Fibroblast of villous mesenchyme (primary cell): ENCODE measurements around the gene IFT81. TPM values are rescaled to one million over a fixed set of nuclear protein-coding genes. Genes with fewer than 3 reads are reported as not detected.
A peak's percentile ranks its signal among the peaks of the same experiment; 100 is the strongest.

Source experiments
- DNase-seq: peaks from one replicate; pipeline ENCODE4 v3.0.0-alpha.2; 2010; ENCODE audit warnings: low read depth
- H3K4me3 ChIP-seq: 2 replicates; pipeline ENCODE4 v1.5.1; 2011; ENCODE audit warnings: low read depth, mild to moderate bottlenecking, low read length
- CTCF ChIP-seq: IDR thresholded peaks from 2 replicates; pipeline ENCODE4 v1.5.1; 2012; ENCODE audit warnings: low read depth, mild to moderate bottlenecking, low read length; ENCODE audit not compliant: insufficient read depth
- total RNA-seq: library from RNA; depleted of rRNA; stranded (reverse); fragments of >200 nt; gene quantifications from 2 replicates; pipeline ENCODE4 v1.2.3, GENCODE V29; 2012

Gene IFT81
- total RNA-seq, 1 donor = 24.2 TPM

GRCh38 chr12:110088936-110089335 is 35.2 kb upstream of the IFT81 start:
- DNase-seq = no peak
- no peak overlapping the region for H3K4me3 ChIP-seq
- no peak for TF ChIP-seq CTCF

- no peak for TF ChIP-seq CTCF
- H3K4me3 ChIP-seq = no peak overlapping the region
- DNase-seq = no peak
Measured at GRCh38 chr12:110090266-110091135, 33.7 kb upstream of the IFT81 start.

- no peak overlapping the region for H3K4me3 ChIP-seq
- DNase-seq = no peak
- no peak for TF ChIP-seq CTCF
Measured at GRCh38 chr12:110091136-110091711, 32.9 kb upstream of the IFT81 start.

- no peak for TF ChIP-seq CTCF
- DNase-seq = no peak
- no peak overlapping the region for H3K4me3 ChIP-seq
Measured at GRCh38 chr12:110093631-110094311, 30.4 kb upstream of the IFT81 start.

GRCh38 chr12:110100315-110100970 is 23.7 kb upstream of the IFT81 start:
- H3K4me3 ChIP-seq = no peak overlapping the region
- DNase-seq = peak; percentile 81
- TF ChIP-seq CTCF = peak; percentile 97

GRCh38 chr12:110102255-110102654 is 21.9 kb upstream of the IFT81 start:
- peak; percentile 64 for DNase-seq
- no peak overlapping the region for H3K4me3 ChIP-seq
- TF ChIP-seq CTCF = peak; percentile 44
